ENCODE measurements around the gene TAOK3.

- TF ChIP-seq POLR2AphosphoS5 (IDR thresholded peaks at IDR 0.05) (no peak), CTCF (IDR thresholded peaks at IDR 0.05) (no peak), EP300 (IDR thresholded peaks at IDR 0.05) (no peak), POLR2A (IDR thresholded peaks at IDR 0.05) (no peak)
Measured at GRCh38 chr12:118101051-118101450, 271.7 kb downstream of the TAOK3 start.

All from suprapubic skin (tissue), 4 donors.